ENCODE data around the gene C18orf32. TPM values are rescaled to one million over a fixed set of nuclear protein-coding genes. Genes with fewer than 3 reads are reported as not detected.
"Not testable (repeated sequence)": the region's sequence is repeated elsewhere in the genome, so short reads cannot be mapped to it uniquely, and the experiment has no call there.

C18orf32 gene
- total RNA-seq, 5 donors from 2014 or later (not counting 1 experiment from before 2014, with no cell fraction given) = 26.0 to 45.2 (median 40.2) TPM

- no peaks in the 10 kb centered on the region for H3K9me3 ChIP-seq
- DNase-seq (peak in 1 of 35 experiments; percentile 5), ATAC-seq (replicated peaks in 1 of 4) (no peak)
- no peak overlapping the region for H3K4me3 ChIP-seq (ENCODE audit: control insufficient read depth in 1 of 2, extremely low read depth in 1 of 2, low read length in 1 of 2)
- POLR2A ChIA-PET = interaction anchor here in 1 of 2 donors (0.6 to 0.7 kb wide), 2 partner anchors 11 to 21 kb away, joined by 3 to 7 read pairs; no protein-coding TSS in a partner anchor
- Mint-ChIP-seq H3K4me1 (peaks cover 6 to 19% (median 8%) of the 10 kb centered on the region in 3 donors), H3K27ac (no peak overlapping the region), H3K36me3 (peaks cover 27% of the 10 kb centered on the region), H3K27me3 (no peaks in the 10 kb centered on the region), H3K9me3 (peaks cover 0 to 2% (median 0%) of the 10 kb centered on the region in 3 donors), H3K4me3 (no peak overlapping the region)
- CTCF ChIA-PET = no interaction called here
- no peaks in the 10 kb centered on the region for H3K27me3 ChIP-seq (replicated peaks in 1 of 2; ENCODE audit: control insufficient read depth in 2 of 2, extremely low read depth in 1 of 2, insufficient read depth in 2 of 2, low read length in 1 of 2)
- 65% methylated on average over 4 of the region's 11 CpGs for WGBS (ENCODE audit: insufficient coverage)
- H3K27ac ChIP-seq (ENCODE audit: low read length) = no peak overlapping the region
- no peaks in the 10 kb centered on the region for H3K4me1 ChIP-seq (ENCODE audit: control insufficient read depth in 1 of 2, extremely low read depth in 1 of 2, insufficient read depth in 2 of 2, low read length in 2 of 2)
- peaks cover 7 to 30% of the 10 kb centered on the region in 2 donors for H3K36me3 ChIP-seq (ENCODE audit: control insufficient read depth in 2 of 2, extremely low read depth in 1 of 2, insufficient read depth in 1 of 2, low read length in 1 of 2)
These were observed 10.2 kb downstream of the C18orf32 start for GRCh38 chr18:49476664-49477411.

GRCh38 chr18:49474935-49475334, 12.1 kb downstream of the C18orf32 start:
- H3K36me3 ChIP-seq (ENCODE audit: control insufficient read depth in 2 of 2, extremely low read depth in 1 of 2, insufficient read depth in 1 of 2, low read length in 1 of 2) = peaks cover 3 to 12% of the 10 kb centered on the region in 2 donors
- ATAC-seq (replicated peaks in 1 of 4); H3K27me3 Mint-ChIP-seq; H3K9me3 Mint-ChIP-seq; H3K27ac Mint-ChIP-seq; H3K9me3 ChIP-seq; H3K4me1 ChIP-seq (ENCODE audit: control insufficient read depth in 1 of 2, extremely low read depth in 1 of 2, insufficient read depth in 2 of 2, low read length in 2 of 2); DNase-seq; H3K4me3 Mint-ChIP-seq; POLR2A ChIA-PET; H3K27ac ChIP-seq (ENCODE audit: low read length); H3K27me3 ChIP-seq (replicated peaks in 1 of 2; ENCODE audit: control insufficient read depth in 2 of 2, extremely low read depth in 1 of 2, insufficient read depth in 2 of 2, low read length in 1 of 2); H3K4me3 ChIP-seq (ENCODE audit: control insufficient read depth in 1 of 2, extremely low read depth in 1 of 2, low read length in 1 of 2): not testable (repeated sequence)
- 94% methylated on average over 2 of the region's 6 CpGs for WGBS (ENCODE audit: insufficient coverage)
- peaks cover 4 to 19% (median 6%) of the 10 kb centered on the region in 3 donors for H3K4me1 Mint-ChIP-seq
- peaks cover 15% of the 10 kb centered on the region for H3K36me3 Mint-ChIP-seq
- CTCF ChIA-PET = interaction anchor here in 1 of 2 donors (0.6 kb wide), 1 partner anchor 55 kb away, joined by 5 read pairs; no protein-coding TSS in a partner anchor

GRCh38 chr18:49473721-49474120, 13.3 kb downstream of the C18orf32 start:
- WGBS (ENCODE audit: insufficient coverage) = 86% methylated on average over 3 of the region's 4 CpGs
- H3K36me3 Mint-ChIP-seq = peaks cover 4% of the 10 kb centered on the region
- POLR2A ChIA-PET = no interaction called here
- Histone ChIP-seq H3K27ac (ENCODE audit: low read length) (no peak overlapping the region), H3K36me3 (ENCODE audit: control insufficient read depth in 2 of 2, extremely low read depth in 1 of 2, insufficient read depth in 1 of 2, low read length in 1 of 2) (peaks cover 3 to 4% of the 10 kb centered on the region in 2 donors), H3K9me3 (no peaks in the 10 kb centered on the region), H3K4me3 (ENCODE audit: control insufficient read depth in 1 of 2, extremely low read depth in 1 of 2, low read length in 1 of 2) (no peak overlapping the region), H3K27me3 (replicated peaks in 1 of 2; ENCODE audit: control insufficient read depth in 2 of 2, extremely low read depth in 1 of 2, insufficient read depth in 2 of 2, low read length in 1 of 2) (peaks cover 0 to 7% of the 10 kb centered on the region in 2 experiments), H3K4me1 (ENCODE audit: control insufficient read depth in 1 of 2, extremely low read depth in 1 of 2, insufficient read depth in 2 of 2, low read length in 2 of 2) (no peaks in the 10 kb centered on the region)
- ATAC-seq (replicated peaks in 1 of 4) (no peak), DNase-seq (no peak)
- H3K4me1 Mint-ChIP-seq = peaks cover 4 to 9% (median 6%) of the 10 kb centered on the region in 3 donors
- CTCF ChIA-PET = no interaction called here
- H3K27ac Mint-ChIP-seq = no peak overlapping the region
- no peak overlapping the region for H3K4me3 Mint-ChIP-seq
- H3K27me3 Mint-ChIP-seq = peaks cover 0 to 2% of the 10 kb centered on the region in 2 donors
- H3K9me3 Mint-ChIP-seq = peaks cover 0 to 3% (median 0%) of the 10 kb centered on the region in 3 donors

- H3K27me3 ChIP-seq (replicated peaks in 1 of 2; ENCODE audit: control insufficient read depth in 2 of 2, extremely low read depth in 1 of 2, insufficient read depth in 2 of 2, low read length in 1 of 2) = peaks cover 0 to 7% of the 10 kb centered on the region in 2 experiments
- ATAC-seq (replicated peaks in 1 of 4) = no peak
- no peak overlapping the region for H3K4me3 Mint-ChIP-seq
- H3K4me3 ChIP-seq (ENCODE audit: control insufficient read depth in 1 of 2, extremely low read depth in 1 of 2, low read length in 1 of 2) = no peak overlapping the region
- peaks cover 0 to 3% (median 0%) of the 10 kb centered on the region in 3 donors for H3K9me3 Mint-ChIP-seq
- no peak overlapping the region for H3K27ac ChIP-seq (ENCODE audit: low read length)
- no peak for DNase-seq
- H3K4me1 ChIP-seq (ENCODE audit: control insufficient read depth in 1 of 2, extremely low read depth in 1 of 2, insufficient read depth in 2 of 2, low read length in 2 of 2) = no peaks in the 10 kb centered on the region
- ChIA-PET CTCF (no interaction called here), POLR2A (no interaction called here)
- peaks cover 0 to 2% of the 10 kb centered on the region in 2 donors for H3K27me3 Mint-ChIP-seq
- peaks cover 4 to 9% (median 6%) of the 10 kb centered on the region in 3 donors for H3K4me1 Mint-ChIP-seq
- H3K9me3 ChIP-seq = no peaks in the 10 kb centered on the region
- WGBS (ENCODE audit: insufficient coverage) = 53% methylated on average over 3 of the region's 3 CpGs
- no peak overlapping the region for H3K27ac Mint-ChIP-seq
- H3K36me3 Mint-ChIP-seq = peaks cover 4% of the 10 kb centered on the region
- peaks cover 2 to 4% of the 10 kb centered on the region in 2 donors for H3K36me3 ChIP-seq (ENCODE audit: control insufficient read depth in 2 of 2, extremely low read depth in 1 of 2, insufficient read depth in 1 of 2, low read length in 1 of 2)
These were observed 14.6 kb downstream of the C18orf32 start for GRCh38 chr18:49472459-49472858.

GRCh38 chr18:49471532-49471931, 15.5 kb downstream of the C18orf32 start:
- peaks cover 0 to 3% (median 0%) of the 10 kb centered on the region in 3 donors for H3K9me3 Mint-ChIP-seq
- POLR2A ChIA-PET = no interaction called here

GRCh38 chr18:49467599-49467998, 19.4 kb downstream of the C18orf32 start:
- peaks cover 0 to 7% of the 10 kb centered on the region in 2 experiments for H3K27me3 ChIP-seq (replicated peaks in 1 of 2; ENCODE audit: control insufficient read depth in 2 of 2, extremely low read depth in 1 of 2, insufficient read depth in 2 of 2, low read length in 1 of 2)
- peaks cover 0 to 3% (median 0%) of the 10 kb centered on the region in 3 donors for H3K9me3 Mint-ChIP-seq
- H3K4me1 ChIP-seq (ENCODE audit: control insufficient read depth in 1 of 2, extremely low read depth in 1 of 2, insufficient read depth in 2 of 2, low read length in 2 of 2) = no peaks in the 10 kb centered on the region
- no peaks in the 10 kb centered on the region for H3K9me3 ChIP-seq
- CTCF ChIA-PET = interaction anchor here in 1 of 2 donors (0.6 kb wide), 1 partner anchor 38 kb away, joined by 4 read pairs; no protein-coding TSS in a partner anchor
- peaks cover 0 to 3% of the 10 kb centered on the region in 2 donors for H3K27me3 Mint-ChIP-seq
- H3K4me3 ChIP-seq (ENCODE audit: control insufficient read depth in 1 of 2, extremely low read depth in 1 of 2, low read length in 1 of 2) = no peak overlapping the region
- ATAC-seq (replicated peaks in 1 of 4) = no peak
- H3K4me3 Mint-ChIP-seq = no peak overlapping the region
- no peak overlapping the region for H3K27ac ChIP-seq (ENCODE audit: low read length)
- WGBS (ENCODE audit: insufficient coverage) = no CpG with 5 or more reads among the region's 4 CpGs
- no peaks in the 10 kb centered on the region for H3K36me3 Mint-ChIP-seq
- no peaks in the 10 kb centered on the region for H3K4me1 Mint-ChIP-seq
- no peak overlapping the region for H3K27ac Mint-ChIP-seq
- DNase-seq = no peak
- H3K36me3 ChIP-seq (ENCODE audit: control insufficient read depth in 2 of 2, extremely low read depth in 1 of 2, insufficient read depth in 1 of 2, low read length in 1 of 2) = no peaks in the 10 kb centered on the region
- POLR2A ChIA-PET = no interaction called here

More at GRCh38 chr18:49471532-49471931, 15.5 kb downstream of the C18orf32 start:
- Mint-ChIP-seq H3K27me3 (peaks cover 0 to 2% of the 10 kb centered on the region in 2 donors), H3K36me3 (peaks cover 3% of the 10 kb centered on the region), H3K4me3 (no peak overlapping the region), H3K4me1 (peaks cover 1 to 6% (median 2%) of the 10 kb centered on the region in 3 donors), H3K27ac (no peak overlapping the region)
- Histone ChIP-seq H3K9me3 (no peaks in the 10 kb centered on the region), H3K4me1 (ENCODE audit: control insufficient read depth in 1 of 2, extremely low read depth in 1 of 2, insufficient read depth in 2 of 2, low read length in 2 of 2) (no peaks in the 10 kb centered on the region), H3K4me3 (ENCODE audit: control insufficient read depth in 1 of 2, extremely low read depth in 1 of 2, low read length in 1 of 2) (no peak overlapping the region), H3K27ac (ENCODE audit: low read length) (no peak overlapping the region), H3K27me3 (replicated peaks in 1 of 2; ENCODE audit: control insufficient read depth in 2 of 2, extremely low read depth in 1 of 2, insufficient read depth in 2 of 2, low read length in 1 of 2) (peaks cover 0 to 7% of the 10 kb centered on the region in 2 experiments), H3K36me3 (ENCODE audit: control insufficient read depth in 2 of 2, extremely low read depth in 1 of 2, insufficient read depth in 1 of 2, low read length in 1 of 2) (peaks cover 0 to 2% of the 10 kb centered on the region in 2 donors)
- ATAC-seq (replicated peaks in 1 of 4) = no peak
- DNase-seq = no peak
- CTCF ChIA-PET = no interaction called here
- no CpG with 5 or more reads among the region's 1 CpG for WGBS (ENCODE audit: insufficient coverage)
